Endothelial cell of umbilical vein (primary cell): ENCODE data around the gene MYD88. TPM values are rescaled to one million over a fixed set of nuclear protein-coding genes. Genes with fewer than 3 reads are reported as not detected.

ENCODE experiments used
- BruUV-seq: library from RNA; stranded (reverse); fragments of 400-500 nt; replicated peaks from 2 replicates; lab custom pipeline; 2021; lab: Mats Ljungman, UMichigan
- CTCF ChIA-PET: fragments of 300-600, 350-600 bp; sonication (Branson Sonifier 250); formaldehyde crosslinking; loops from one replicate; lab custom pipeline; 2021; ENCODE audit warnings: antibody characterized with exemption, inconsistent platforms; lab: Charles Lee
- POLR2A ChIA-PET: fragments of 300-600, 350-600 bp; sonication (Branson Sonifier 250); formaldehyde crosslinking; loops from one replicate; lab custom pipeline; 2021; ENCODE audit warnings: antibody characterized with exemption, inconsistent platforms; lab: Charles Lee
- DNase-seq: peaks from one replicate; pipeline ENCODE4 v3.0.0-alpha.2; 2011; ENCODE audit warnings: low read depth, low spot score
- FAIRE-seq: peaks from 2 replicates; lab custom pipeline; 2011; peaks lifted over from hg19 to GRCh38; lab: Jason Lieb, UNC
- H2AFZ ChIP-seq: 2 replicates; pipeline ENCODE4 v1.6.0; 2012; ENCODE audit warnings: low read depth, low read length, control low read depth, inconsistent platforms
- H3K27ac ChIP-seq: 2 replicates; pipeline ENCODE4 v1.5.1; 2011; ENCODE audit warnings: low read depth, mild to moderate bottlenecking, control low read depth, low read length, moderate library complexity; ENCODE audit not compliant: insufficient read depth
- H3K27me3 ChIP-seq, 2 experiments: 2 replicates each; pipeline versions ENCODE4 v1.6.0 to v1.6.1; 2011; ENCODE audit warnings: low read length in 2 of 2, mixed read lengths in 1 of 2; ENCODE audit not compliant: control insufficient read depth in 2 of 2, insufficient read depth in 2 of 2
- H3K36me3 ChIP-seq, 2 experiments: 2 replicates in 1 of 2; 3 replicates in 1 of 2; pipeline ENCODE4 v1.5.1; 2011; ENCODE audit warnings: low read length in 2 of 2, mild to moderate bottlenecking in 1 of 2, moderate library complexity in 1 of 2; ENCODE audit not compliant: control insufficient read depth in 2 of 2, insufficient read depth in 2 of 2; ENCODE audit errors: extremely low read depth in 1 of 2
- H3K4me1 ChIP-seq: 3 replicates; pipeline ENCODE4 v1.5.1; 2011; ENCODE audit warnings: mild to moderate bottlenecking, low read length; ENCODE audit not compliant: control insufficient read depth, insufficient read depth; ENCODE audit errors: extremely low read depth
- H3K4me2 ChIP-seq: 2 replicates; pipeline ENCODE4 v1.6.1; 2011; ENCODE audit warnings: low read length, control low read depth, mixed read lengths; ENCODE audit not compliant: insufficient read depth
- H3K4me3 ChIP-seq, 3 experiments: fragments of 200-600 bp in 1 of 3; sonication (generic), shearing (Covaris generic) in 1 of 3; replicated peaks in 1 of 3; 2 replicates each; pipeline ENCODE4 v1.5.1; 2011 to 2016; ENCODE audit warnings: control low read depth in 3 of 3, low read length in 3 of 3, mild to moderate bottlenecking in 2 of 3, inconsistent platforms in 1 of 3, low read depth in 1 of 3, moderate library complexity in 1 of 3; ENCODE audit not compliant: insufficient read depth in 1 of 3
- H3K79me2 ChIP-seq: 2 replicates; pipeline ENCODE4 v1.6.0; 2012; ENCODE audit warnings: low read length, inconsistent platforms; ENCODE audit not compliant: control insufficient read depth, insufficient read depth
- H3K9ac ChIP-seq: replicated peaks from 2 replicates; pipeline ENCODE3; 2011; ENCODE audit warnings: low read length, control low read depth; ENCODE audit not compliant: insufficient read depth; ENCODE audit errors: extremely low read depth
- H3K9me1 ChIP-seq: replicated peaks from 3 replicates; pipeline ENCODE4 v1.6.0; 2011; ENCODE audit warnings: mild to moderate bottlenecking, low read length; ENCODE audit not compliant: control insufficient read depth, insufficient read depth; ENCODE audit errors: extremely low read depth
- H3K9me3 ChIP-seq: replicated peaks from 2 replicates; pipeline ENCODE4 v1.5.1; 2012; ENCODE audit warnings: low read length, inconsistent platforms; ENCODE audit not compliant: control insufficient read depth, insufficient read depth
- H4K20me1 ChIP-seq: replicated peaks from 2 replicates; pipeline ENCODE3; 2011; ENCODE audit warnings: mild to moderate bottlenecking, low read length; ENCODE audit not compliant: control insufficient read depth, insufficient read depth; ENCODE audit errors: extremely low read depth
- EZH2 ChIP-seq: IDR thresholded peaks from 2 replicates; pipeline ENCODE4 v1.6.1; 2012; ENCODE audit warnings: borderline replicate concordance, low read depth, mild to moderate bottlenecking, moderate library complexity, low read length, inconsistent platforms; ENCODE audit not compliant: severe bottlenecking
- FOS ChIP-seq: IDR thresholded peaks from 2 replicates; pipeline ENCODE4 v1.6.1; 2011; ENCODE audit warnings: mild to moderate bottlenecking, low read length, moderate library complexity, borderline replicate concordance; ENCODE audit not compliant: insufficient read depth
- GATA2 ChIP-seq: IDR thresholded peaks from 2 replicates; pipeline ENCODE4 v1.7.0; 2011; ENCODE audit warnings: low read depth, mild to moderate bottlenecking, moderate library complexity, mixed read lengths, low read length; ENCODE audit not compliant: insufficient read length, insufficient read depth
- JUN ChIP-seq: IDR thresholded peaks from 2 replicates; pipeline ENCODE4 v1.6.1; 2011; ENCODE audit warnings: borderline replicate concordance, low read depth; ENCODE audit not compliant: insufficient read length, insufficient read depth
- MYC ChIP-seq: IDR thresholded peaks from one replicate; pipeline ENCODE4 v1.6.1; 2011; ENCODE audit warnings: mild to moderate bottlenecking, low read depth, low read length
- POLR2A ChIP-seq: IDR thresholded peaks from 2 replicates; pipeline ENCODE4 v1.6.1; 2012; ENCODE audit warnings: low read depth, mild to moderate bottlenecking, control low read depth, low read length
- POLR2AphosphoS5 ChIP-seq: IDR thresholded peaks from 2 replicates; pipeline ENCODE4 v1.6.1; 2012; ENCODE audit warnings: low read depth, mild to moderate bottlenecking, control low read depth, low read length, moderate library complexity; ENCODE audit not compliant: insufficient read depth
- dilution Hi-C: fragments of 300-500 bp; cut with MboI; formaldehyde crosslinking; loops from one replicate; pipeline ENCODE4 v1.15.0; 2019; ENCODE audit warnings: low sequenced_read_pairs; ENCODE audit not compliant: extremely low pct_ligation_motif_present
- intact Hi-C: fragments of 100-400 bp; cut with micrococcal nuclease; formaldehyde crosslinking; loops from one replicate; pipeline ENCODE4 v1.10.0; 2022
- polyA plus RNA-seq, 4 experiments: library from polyadenylated mRNA; depleted of rRNA in 3 of 4; stranded (reverse) in 3 of 4; unstranded in 1 of 4; fragments of >200 nt; gene quantifications; 2 replicates each; pipeline versions ENCODE4 v1.2.1 to v1.2.3, GENCODE V29; 2011 to 2012; ENCODE audit warnings: missing spikeins in 1 of 4
- total RNA-seq: library from RNA; stranded (reverse); gene quantifications from 2 replicates; pipeline ENCODE4 v1.2.3, GENCODE V29; 2021
- TF ChIP-seq, protein P1 (sequence below): IDR thresholded peaks from 2 replicates; pipeline ENCODE4 v1.6.1; 2011; ENCODE audit not compliant: insufficient read depth, insufficient read length
- TF ChIP-seq, protein P2 (sequence below), 2 donors: IDR thresholded peaks; 1 replicate in 1 of 2; 2 replicates in 1 of 2; pipeline ENCODE4 v1.5.1; 2011; ENCODE audit warnings: low read length in 2 of 2, mild to moderate bottlenecking in 2 of 2, moderate library complexity in 2 of 2, control low read depth in 1 of 2, inconsistent platforms in 1 of 2, low read depth in 1 of 2; ENCODE audit not compliant: insufficient read depth in 1 of 2; ENCODE audit errors: extremely low read depth in 1 of 2

The MYD88 gene
- total and polyA plus RNA-seq, 2 donors (not counting 3 experiments of a cell fraction or from before 2014, with no cell fraction given) = 35.1 to 55.0 TPM

- dilution Hi-C loops (no loop called here), intact Hi-C loops (no loop called here)
- ChIA-PET POLR2A (no interaction called here), CTCF (no interaction called here)
- H3K27ac ChIP-seq = no peak overlapping the region
- H3K4me1 ChIP-seq = no peaks in the 10 kb centered on the region
- no peak overlapping the region for H3K9ac ChIP-seq
- DNase-seq (no peak), FAIRE-seq (no peak)
- H3K36me3 ChIP-seq = no peaks in the 10 kb centered on the region
- no peak overlapping the region for H2AFZ ChIP-seq
- no peaks in the 10 kb centered on the region for H3K9me3 ChIP-seq
- peaks cover 3 to 7% of the 10 kb centered on the region in 2 experiments for H3K27me3 ChIP-seq
- no peaks in the 10 kb centered on the region for H4K20me1 ChIP-seq
- no peaks in the 10 kb centered on the region for H3K79me2 ChIP-seq
- no TSS peak for BruUV-seq
- H3K4me3 ChIP-seq = no peak overlapping the region
- H3K9me1 ChIP-seq = no peaks in the 10 kb centered on the region
- H3K4me2 ChIP-seq = no peak overlapping the region
- TF ChIP-seq JUN (no peak), FOS (no peak), EZH2 (no peak), POLR2AphosphoS5 (no peak), MYC (no peak), POLR2A (no peak), GATA2 (no peak)
- TF ChIP-seq, protein P1, sequence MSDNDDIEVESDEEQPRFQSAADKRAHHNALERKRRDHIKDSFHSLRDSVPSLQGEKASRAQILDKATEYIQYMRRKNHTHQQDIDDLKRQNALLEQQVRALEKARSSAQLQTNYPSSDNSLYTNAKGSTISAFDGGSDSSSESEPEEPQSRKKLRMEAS = no peak
- TF ChIP-seq, protein P2, sequence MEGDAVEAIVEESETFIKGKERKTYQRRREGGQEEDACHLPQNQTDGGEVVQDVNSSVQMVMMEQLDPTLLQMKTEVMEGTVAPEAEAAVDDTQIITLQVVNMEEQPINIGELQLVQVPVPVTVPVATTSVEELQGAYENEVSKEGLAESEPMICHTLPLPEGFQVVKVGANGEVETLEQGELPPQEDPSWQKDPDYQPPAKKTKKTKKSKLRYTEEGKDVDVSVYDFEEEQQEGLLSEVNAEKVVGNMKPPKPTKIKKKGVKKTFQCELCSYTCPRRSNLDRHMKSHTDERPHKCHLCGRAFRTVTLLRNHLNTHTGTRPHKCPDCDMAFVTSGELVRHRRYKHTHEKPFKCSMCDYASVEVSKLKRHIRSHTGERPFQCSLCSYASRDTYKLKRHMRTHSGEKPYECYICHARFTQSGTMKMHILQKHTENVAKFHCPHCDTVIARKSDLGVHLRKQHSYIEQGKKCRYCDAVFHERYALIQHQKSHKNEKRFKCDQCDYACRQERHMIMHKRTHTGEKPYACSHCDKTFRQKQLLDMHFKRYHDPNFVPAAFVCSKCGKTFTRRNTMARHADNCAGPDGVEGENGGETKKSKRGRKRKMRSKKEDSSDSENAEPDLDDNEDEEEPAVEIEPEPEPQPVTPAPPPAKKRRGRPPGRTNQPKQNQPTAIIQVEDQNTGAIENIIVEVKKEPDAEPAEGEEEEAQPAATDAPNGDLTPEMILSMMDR (IDR thresholded peaks at IDR 0.05; ENCODE audit: extremely low read depth in 1 of 2, insufficient read depth in 1 of 2, low read depth in 1 of 2, low read length in 2 of 2) = no peak
Measured at GRCh38 chr3:38105525-38105924, 32.9 kb upstream of the MYD88 start.
